8988T (cell line): ENCODE results near the gene COA7.

Experiments
- DNase-seq: peaks from one replicate; pipeline ENCODE4 v3.0.0; 2011

The COA7 gene

GRCh38 chr1:52667984-52668383, 30.2 kb downstream of the COA7 start:
- DNase-seq, result no peak

GRCh38 chr1:52667290-52667689, 30.9 kb downstream of the COA7 start:
- DNase-seq, result no peak

- DNase-seq, result no peak
Observed at GRCh38 chr1:52665006-52665941, 32.9 kb downstream of the COA7 start.

DNA sequence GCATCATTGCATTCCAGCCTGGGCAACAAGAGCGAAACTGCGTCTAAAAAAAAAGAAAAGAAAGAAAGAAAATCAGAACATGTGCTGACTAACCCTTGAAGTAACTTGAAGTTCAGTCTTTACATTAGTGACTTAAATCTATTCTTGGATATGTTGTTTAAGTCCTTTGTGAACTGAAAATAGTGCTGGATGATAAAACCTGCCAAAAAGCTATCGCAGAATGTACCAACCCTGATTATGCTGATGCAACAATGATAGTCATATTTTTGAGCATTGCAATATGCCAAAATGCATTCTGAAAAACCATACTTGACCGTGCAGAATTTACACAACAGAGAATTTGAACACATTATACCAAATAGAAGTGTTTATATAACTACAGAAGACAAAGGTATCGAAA, 34.4 kb downstream of the COA7 start:
- no peak for DNase-seq

- no peak for DNase-seq
Observed at GRCh38 chr1:52662645-52663313, 35.4 kb downstream of the COA7 start.

GRCh38 chr1:52660807-52661206, 37.3 kb downstream of the COA7 start:
- no peak for DNase-seq

DNA sequence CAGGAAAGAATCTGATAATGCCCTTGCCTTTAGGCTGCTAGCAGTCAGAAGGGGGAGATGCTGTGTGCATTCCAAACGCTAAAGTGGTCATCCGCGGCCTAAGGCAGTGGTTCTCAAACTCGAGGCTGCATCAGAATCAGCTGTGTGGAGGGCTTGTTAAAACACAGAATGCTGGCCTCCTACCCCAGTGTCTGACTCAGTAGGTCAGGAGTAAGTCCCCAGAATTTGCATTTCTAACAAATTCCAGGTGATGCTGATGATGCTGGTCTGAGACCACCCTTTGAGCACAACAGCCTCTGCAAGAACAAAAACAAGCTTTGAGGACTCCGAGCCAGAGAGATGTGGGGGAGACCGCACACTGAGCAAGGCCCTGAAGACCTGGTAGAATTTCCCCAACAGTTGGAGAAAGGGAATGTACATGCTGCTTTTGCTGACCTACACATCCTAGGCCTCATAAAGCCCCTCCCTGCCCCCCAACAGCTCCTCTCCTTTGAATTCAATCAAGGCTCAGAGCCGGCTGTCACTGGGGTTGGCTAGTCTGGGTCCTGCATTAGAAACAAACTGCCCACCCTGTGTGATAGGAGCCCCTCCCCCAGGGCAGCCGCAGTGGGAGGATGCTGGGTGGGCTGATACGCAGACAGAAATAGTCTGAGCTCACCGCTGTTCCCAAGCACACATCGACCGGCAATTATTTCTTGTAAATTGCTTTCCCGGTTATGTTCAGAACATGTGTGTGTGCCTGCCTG, 38.1 kb downstream of the COA7 start:
- DNase-seq, result no peak

DNA sequence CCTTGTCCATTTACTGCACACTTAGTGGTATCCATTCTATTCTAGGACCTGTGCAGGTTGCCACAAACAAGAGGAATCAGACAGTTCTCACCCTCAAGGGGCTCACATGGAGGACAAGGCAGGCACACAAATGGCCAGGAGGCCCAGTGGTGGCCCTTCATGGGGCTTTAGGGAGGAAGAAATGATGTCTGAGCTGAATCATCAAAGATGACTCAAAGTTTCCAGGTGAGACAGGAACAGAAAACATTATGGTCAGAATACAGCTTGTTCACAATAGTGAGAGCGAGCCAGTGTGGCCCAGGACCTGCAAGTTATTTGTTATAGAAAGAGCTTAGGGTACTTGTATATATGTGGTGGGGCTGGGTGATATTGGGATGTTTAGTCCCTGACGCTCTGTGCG, 38.8 kb downstream of the COA7 start:
- no peak for DNase-seq

DNA sequence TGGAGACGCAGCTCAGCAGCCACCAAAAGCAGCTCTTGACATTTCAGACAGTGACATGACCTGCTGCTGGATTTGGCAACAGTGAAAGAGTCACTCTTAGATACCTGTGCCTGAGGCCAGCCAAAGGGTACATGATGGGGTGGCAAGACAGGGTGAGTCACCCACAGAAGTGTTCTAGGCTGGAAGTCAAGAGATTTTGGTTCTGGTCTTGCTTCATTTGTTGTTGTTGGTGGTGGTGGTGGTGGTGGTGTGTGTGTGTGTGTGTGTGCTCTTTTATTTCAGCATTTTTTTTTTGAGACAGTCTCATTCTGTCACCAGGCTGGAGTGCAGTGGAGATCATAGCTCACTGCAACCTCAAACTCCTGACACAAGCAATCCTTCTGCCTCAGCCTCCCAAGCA, 39.4 kb downstream of the COA7 start:
- DNase-seq, result no peak

GRCh38 chr1:52657702-52658101, 40.4 kb downstream of the COA7 start:
- no peak for DNase-seq

GRCh38 chr1:52654063-52654462, 44.1 kb downstream of the COA7 start:
- DNase-seq, result no peak

DNA sequence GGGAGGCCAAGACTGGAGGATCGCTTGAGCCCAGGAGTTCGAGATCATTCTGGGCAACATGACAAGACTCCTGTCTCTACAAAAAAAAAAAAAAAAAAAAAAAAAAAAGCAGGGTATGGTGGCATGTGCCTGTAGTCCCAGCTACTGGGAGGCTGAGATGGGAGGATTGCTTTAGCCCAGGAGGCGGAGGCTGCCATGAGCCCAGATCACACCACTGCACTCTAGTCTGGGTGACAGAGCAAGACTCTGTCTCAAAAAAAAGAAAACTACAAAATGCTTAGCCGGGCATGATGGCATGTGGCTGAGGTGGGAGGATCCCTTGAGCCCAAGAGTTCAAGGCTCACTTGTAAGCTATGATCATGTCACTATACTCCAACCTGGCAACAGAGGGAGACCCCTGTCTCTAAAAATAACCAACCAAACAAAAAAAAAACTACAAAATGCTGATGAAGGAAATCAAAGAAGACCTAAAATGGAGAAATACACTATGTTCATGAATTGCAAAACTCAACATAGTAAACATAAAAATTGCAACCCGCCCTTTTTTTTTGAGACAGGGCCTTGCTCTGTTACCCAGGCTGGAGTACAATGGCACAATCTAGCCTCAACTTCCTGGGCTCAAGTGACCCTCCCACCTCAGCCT, 44.8 kb downstream of the COA7 start:
- no peak for DNase-seq

DNA sequence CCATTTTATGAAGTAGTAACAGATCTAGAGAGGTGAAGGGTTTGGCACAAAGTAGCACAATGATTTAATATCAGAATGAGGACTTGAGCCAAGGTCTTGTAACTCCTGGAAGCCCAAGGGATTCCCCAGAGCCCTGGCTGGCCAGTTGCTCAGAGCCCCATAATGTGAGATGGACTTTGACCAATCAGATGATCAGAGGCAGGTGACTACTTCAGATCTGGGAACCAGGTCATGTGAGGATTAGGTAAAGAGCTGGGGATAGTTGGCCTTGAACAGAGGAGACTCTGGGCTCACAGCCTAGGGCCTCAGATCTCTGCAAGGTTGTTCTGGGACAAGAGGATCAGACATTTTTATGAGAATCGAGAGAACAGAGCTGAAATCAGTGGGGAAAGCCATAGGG, 46.2 kb downstream of the COA7 start:
- DNase-seq, result no peak

GRCh38 chr1:52645261-52645660, 52.9 kb downstream of the COA7 start:
- no peak for DNase-seq

DNA sequence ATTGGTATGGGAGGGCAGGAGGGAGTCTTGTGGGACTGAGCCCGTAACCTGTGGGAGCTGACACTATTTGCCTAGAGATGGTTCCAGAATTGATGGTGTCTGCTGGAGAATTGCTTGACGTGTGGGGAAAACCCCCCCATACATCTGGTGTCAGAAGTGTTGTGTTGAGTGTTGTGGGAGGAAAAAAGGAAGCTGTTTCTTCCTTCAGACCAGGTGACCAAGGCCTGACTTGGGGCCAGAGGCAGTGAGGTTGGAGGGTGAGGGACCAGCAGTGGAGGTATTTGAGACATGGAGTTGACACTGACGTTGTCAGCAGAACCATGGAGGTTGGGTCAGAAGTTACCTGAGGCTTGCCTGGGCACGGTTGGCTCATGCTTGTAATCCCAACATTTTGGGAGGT, 56.8 kb downstream of the COA7 start:
- no peak for DNase-seq

- no peak for DNase-seq
Observed at GRCh38 chr1:52640697-52641096, 57.5 kb downstream of the COA7 start.

GRCh38 chr1:52637946-52638345, 60.2 kb downstream of the COA7 start:
- no peak for DNase-seq

GRCh38 chr1:52636721-52637695, 61.1 kb downstream of the COA7 start:
- DNase-seq, result no peak

DNA sequence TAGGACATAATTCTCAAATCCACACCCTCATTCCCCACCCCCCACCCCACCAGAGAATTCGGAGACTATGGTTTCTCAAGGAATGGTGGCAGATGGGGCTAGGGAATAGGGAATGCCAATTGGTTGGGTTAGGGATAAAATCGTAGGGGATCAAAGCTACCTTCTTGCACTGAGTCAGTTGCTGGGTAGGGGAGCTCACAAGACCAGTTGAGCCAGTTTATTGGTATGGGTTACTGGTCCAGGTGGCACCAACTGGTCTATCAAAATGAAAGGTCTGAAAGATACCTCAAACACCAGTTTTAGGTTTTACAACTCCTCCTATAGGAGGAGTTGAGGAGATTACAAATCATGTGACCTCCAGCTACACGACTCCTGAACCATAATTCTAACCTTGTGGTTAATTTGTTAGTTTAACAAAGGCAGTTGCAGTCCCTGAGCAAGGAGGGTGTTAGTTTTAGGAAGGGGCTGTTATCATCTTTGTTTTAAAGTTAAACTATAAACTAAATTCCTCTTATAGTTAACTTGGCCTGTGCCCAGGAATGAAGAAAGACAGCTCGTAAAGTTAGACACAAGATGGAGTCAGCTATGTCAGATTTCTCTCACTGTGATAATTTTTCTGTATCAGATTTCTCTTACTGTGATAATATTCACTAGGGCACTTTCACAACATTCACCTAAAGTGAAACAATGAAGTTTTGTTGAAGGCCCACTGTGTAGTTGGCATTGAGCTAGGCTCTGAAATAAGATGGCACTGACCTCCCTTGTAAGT, 62.6 kb downstream of the COA7 start:
- DNase-seq, result no peak
